OCI-LY7 (cell line): ENCODE data around the gene SIX3. TPM values are rescaled to one million over a fixed set of nuclear protein-coding genes. Genes with fewer than 3 reads are reported as not detected.
A peak's percentile ranks its signal among the peaks of the same experiment; 100 is the strongest.

Experiments used
- BruUV-seq: library from RNA; stranded (reverse); fragments of 400-500 nt; replicated peaks from 2 replicates; lab custom pipeline; 2021; lab: Mats Ljungman, UMichigan
- CTCF ChIA-PET: fragments of 300-600 bp; sonication (Branson Sonifier 250); formaldehyde crosslinking; loops from one replicate; lab custom pipeline; 2022; ENCODE audit warnings: antibody characterized with exemption; ENCODE audit not compliant: unreplicated experiment; lab: Charles Lee
- POLR2A ChIA-PET: fragments of 300-600 bp; sonication (Branson Sonifier 250); formaldehyde crosslinking; loops from one replicate; lab custom pipeline; 2022; ENCODE audit warnings: antibody characterized with exemption; lab: Charles Lee
- DNase-seq: peaks from one replicate; pipeline ENCODE4 v3.0.0-alpha.2; 2015; ENCODE audit warnings: low spot score
- H2AFZ ChIP-seq: fragments of 200-600 bp; sonication (generic), shearing (Covaris generic); 2 replicates; pipeline ENCODE4 v1.6.1; 2014; ENCODE audit warnings: mild to moderate bottlenecking, antibody characterized with exemption, low read length, moderate library complexity
- H3K27ac ChIP-seq: fragments of 200-600 bp; sonication (generic); 2 replicates; pipeline ENCODE4 v1.5.1; 2014; ENCODE audit warnings: mixed run types, low read depth, mild to moderate bottlenecking, moderate library complexity, low read length, inconsistent platforms; ENCODE audit not compliant: poor library complexity, severe bottlenecking
- H3K36me3 ChIP-seq: fragments of 200-600 bp; sonication (generic); 2 replicates; pipeline ENCODE4 v1.6.1; 2014; ENCODE audit warnings: mild to moderate bottlenecking, antibody characterized with exemption, low read length, moderate library complexity, mixed read lengths; ENCODE audit not compliant: insufficient read depth
- H3K4me1 ChIP-seq: fragments of 200-600 bp; sonication (generic); 2 replicates; pipeline ENCODE4 v1.5.1; 2014; ENCODE audit warnings: mild to moderate bottlenecking, low read length; ENCODE audit not compliant: insufficient read depth, poor library complexity, severe bottlenecking
- H3K4me2 ChIP-seq: fragments of 200-600 bp; sonication (generic); 2 replicates; pipeline ENCODE4 v1.6.1; 2014; ENCODE audit warnings: mild to moderate bottlenecking, low read length
- H3K4me3 ChIP-seq: fragments of 200-600 bp; sonication (generic); 2 replicates; pipeline ENCODE4 v1.5.1; 2014; ENCODE audit warnings: mild to moderate bottlenecking, low read depth, low read length; ENCODE audit not compliant: poor library complexity, severe bottlenecking
- H3K79me2 ChIP-seq: fragments of 200-600 bp; sonication (generic); 2 replicates; pipeline ENCODE4 v1.6.1; 2016; ENCODE audit warnings: low read depth, mild to moderate bottlenecking, low read length, moderate library complexity, mixed read lengths; ENCODE audit not compliant: insufficient read depth
- H3K9me2 ChIP-seq: fragments of 200-600 bp; sonication (generic); 2 replicates; pipeline ENCODE4 v1.6.1; 2016; ENCODE audit warnings: mild to moderate bottlenecking, low read length, mixed read lengths; ENCODE audit not compliant: insufficient read depth
- H3K9me3 ChIP-seq: fragments of 200-600 bp; sonication (generic); 2 replicates; pipeline ENCODE4 v1.6.1; 2014; ENCODE audit warnings: mild to moderate bottlenecking, mixed run types, low read length, mixed read lengths
- H4K20me1 ChIP-seq: fragments of 200-600 bp; sonication (generic); 2 replicates; pipeline ENCODE4 v1.6.1; 2014; ENCODE audit warnings: mild to moderate bottlenecking, antibody characterized with exemption, low read length, moderate library complexity, mixed read lengths; ENCODE audit not compliant: insufficient read depth
- CTCF ChIP-seq: fragments of 200-600 bp; sonication (generic); conservative IDR thresholded peaks from 2 replicates; pipeline ENCODE4 v1.5.1; 2014; ENCODE audit warnings: mild to moderate bottlenecking, antibody characterized with exemption, low read length, moderate library complexity, mixed read lengths
- EZH2phosphoT487 ChIP-seq: fragments of 200-600 bp; sonication (generic); IDR thresholded peaks from 2 replicates; pipeline ENCODE4 v1.6.1; 2018; ENCODE audit warnings: low read depth, borderline replicate concordance, mild to moderate bottlenecking, mixed run types, antibody characterized with exemption, low read length, moderate library complexity, mixed read lengths
- intact Hi-C: fragments of 100-400 bp; cut with micrococcal nuclease; formaldehyde crosslinking; loops from one replicate; pipeline ENCODE4 v1.10.0; 2022; ENCODE audit not compliant: unreplicated experiment
- total RNA-seq, 2 experiments: library from RNA; depleted of rRNA in 1 of 2; stranded (reverse); fragments of >200 nt in 1 of 2; shearing (Covaris generic) in 1 of 2; gene quantifications; 2 replicates each; pipeline ENCODE4 v1.2.3, GENCODE V29; 2014 to 2022

The SIX3 gene
- total RNA-seq, 2 experiments from 2014 or later: not detected

GRCh38 chr2:44953499-44953883 lies 12.0 kb downstream of the SIX3 start:
- POLR2A ChIA-PET: no interaction called here
- Histone ChIP-seq H3K4me3 (no peak overlapping the region), H3K4me2 (no peak overlapping the region)

GRCh38 chr2:44954447-44954888 lies 13.0 kb downstream of the SIX3 start:
- Histone ChIP-seq H4K20me1 (no peaks in the 10 kb centered on the region), H2AFZ (no peak overlapping the region), H3K79me2 (no peaks in the 10 kb centered on the region), H3K9me3 (no peaks in the 10 kb centered on the region), H3K36me3 (no peaks in the 10 kb centered on the region), H3K4me3 (no peak overlapping the region), H3K4me2 (no peak overlapping the region), H3K4me1 (no peaks in the 10 kb centered on the region), H3K27ac (no peak overlapping the region), H3K9me2 (no peaks in the 10 kb centered on the region)
- ChIA-PET POLR2A (interaction anchor here (0.6 kb wide), 1 partner anchor 738 kb away, joined by 3 read pairs; no protein-coding TSS in a partner anchor), CTCF (no interaction called here)
- TF ChIP-seq CTCF (no peak), EZH2phosphoT487 (no peak)
- no peak for DNase-seq
- BruUV-seq: no TSS peak
- intact Hi-C loops: loop anchor here (2.0 kb wide), 1 partner anchor 186 kb away; no protein-coding TSS in a partner anchor

More at GRCh38 chr2:44953499-44953883, 12.0 kb downstream of the SIX3 start:
- H3K79me2 ChIP-seq: no peaks in the 10 kb centered on the region
- no peaks in the 10 kb centered on the region for H4K20me1 ChIP-seq
- DNase-seq: no peak
- H3K36me3 ChIP-seq: no peaks in the 10 kb centered on the region
- no peaks in the 10 kb centered on the region for H3K9me2 ChIP-seq
- no peak overlapping the region for H2AFZ ChIP-seq
- no peak overlapping the region for H3K27ac ChIP-seq
- CTCF ChIA-PET: no interaction called here
- TF ChIP-seq CTCF (no peak), EZH2phosphoT487 (no peak)
- no peaks in the 10 kb centered on the region for H3K9me3 ChIP-seq
- intact Hi-C loops: no loop called here
- no peaks in the 10 kb centered on the region for H3K4me1 ChIP-seq
- no TSS peak for BruUV-seq

DNA sequence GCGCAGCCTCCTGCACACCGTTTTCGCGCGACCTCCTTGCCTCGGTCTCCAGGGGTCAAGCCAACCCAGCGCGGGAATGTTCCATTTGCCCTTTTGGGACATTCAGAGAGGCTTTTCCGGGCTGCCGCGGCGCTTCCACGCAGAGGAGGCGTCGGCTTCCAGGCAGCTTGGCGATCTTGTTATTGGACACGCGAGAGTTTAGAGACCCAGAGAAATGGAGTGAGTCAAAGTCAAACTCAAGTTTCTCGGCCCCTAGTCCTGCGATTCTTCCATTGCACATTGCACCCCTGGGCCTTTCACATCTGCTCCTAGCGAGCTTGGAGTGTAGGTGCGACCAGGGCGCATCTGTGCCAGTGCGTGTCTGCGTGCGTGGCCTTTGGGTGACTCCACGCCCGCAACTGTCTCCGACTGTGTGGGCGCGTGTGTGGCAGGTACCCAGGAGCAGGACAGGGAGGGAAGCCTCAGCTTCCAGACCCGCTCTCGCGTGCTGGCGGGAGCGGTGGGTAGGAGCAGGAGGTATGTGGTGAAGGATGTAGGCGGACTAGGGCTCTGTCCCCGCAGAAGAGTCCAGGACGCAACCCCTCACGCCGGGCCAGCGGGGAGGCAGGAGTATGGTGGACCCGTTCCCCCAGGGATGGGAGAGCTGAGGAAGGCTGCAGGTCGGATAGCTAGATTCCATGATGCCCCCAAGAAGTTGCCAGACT lies 13.5 kb downstream of the SIX3 start:
- Histone ChIP-seq H3K27ac (no peak overlapping the region), H2AFZ (peak overlapping the region; percentile 68; the same call in 1 of the 2 replicates), H3K4me1 (no peaks in the 10 kb centered on the region), H4K20me1 (no peaks in the 10 kb centered on the region), H3K4me2 (0 out of 2 replicates have a peak overlapping the region, but pooled peaks have one; percentile 35), H3K4me3 (no peak overlapping the region), H3K36me3 (no peaks in the 10 kb centered on the region), H3K9me3 (no peaks in the 10 kb centered on the region), H3K9me2 (no peaks in the 10 kb centered on the region), H3K79me2 (no peaks in the 10 kb centered on the region)
- DNase-seq: no peak
- intact Hi-C loops: loop anchor here (2.0 to 5.0 kb wide), 4 partner anchors 186 to 913 kb away; no protein-coding TSS in a partner anchor
- no TSS peak for BruUV-seq
- ChIA-PET CTCF (interaction anchor here (1.5 kb wide), 1 partner anchor 563 kb away, joined by 5 read pairs; no protein-coding TSS in a partner anchor), POLR2A (interaction anchor here (0.5 to 0.6 kb wide), 2 partner anchors 16 to 739 kb away, joined by 3 to 13 read pairs; no protein-coding TSS in a partner anchor)
- TF ChIP-seq CTCF (no peak), EZH2phosphoT487 (no peak)
